Left lung (tissue), 10 donors: ENCODE data around the gene TNIK. TPM values are rescaled to one million over a fixed set of nuclear protein-coding genes. Genes with fewer than 3 reads are reported as not detected.

Experiments
- ATAC-seq: fragments of 200-7000 bp; cut with Tn5 transposase; one replicate; pipeline ENCODE4 v1.9.1; 2020; ENCODE audit warnings: moderate library complexity
- DNase-seq, 4 donors: peaks; one replicate each; pipeline ENCODE4 v3.0.0-alpha.2; 2013 to 2020
- H3K27ac ChIP-seq, 2 donors: fragments of 200-600 bp; sonication (generic) in 1 of 2; one replicate each; pipeline versions ENCODE4 v1.5.0 to v1.8.0; 2020 to 2021
- H3K27me3 ChIP-seq, 2 donors: fragments of 200-600 bp; sonication (generic) in 1 of 2; one replicate each; pipeline versions ENCODE4 v1.5.0 to v1.8.0; 2020 to 2021
- H3K36me3 ChIP-seq, 2 donors: fragments of 200-600 bp; sonication (generic) in 1 of 2; one replicate each; pipeline versions ENCODE4 v1.5.0 to v1.8.0; 2020 to 2021
- H3K4me1 ChIP-seq, 2 donors: fragments of 200-600 bp; one replicate each; pipeline ENCODE4 v1.8.0; 2021
- H3K4me3 ChIP-seq, 2 donors: fragments of 200-600 bp; sonication (generic) in 1 of 2; one replicate each; pipeline versions ENCODE4 v1.5.0 to v1.8.0; 2020 to 2021; ENCODE audit warnings: mild to moderate bottlenecking in 1 of 2
- H3K9me3 ChIP-seq, 2 donors: fragments of 200-600 bp; sonication (generic) in 1 of 2; one replicate each; pipeline versions ENCODE4 v1.5.0 to v1.8.0; 2020 to 2021
- intact Hi-C, 2 donors: fragments of 100-400 bp; cut with DNase I; formaldehyde crosslinking; loops; one replicate each; pipeline versions ENCODE4 v1.11.2 to v1.14.2; 2022
- polyA plus RNA-seq, 6 donors: library from polyadenylated mRNA; unstranded; fragments of 120-200 nt; gene quantifications; one replicate each; pipeline ENCODE4 v1.2.1, GENCODE V29; 2013; ENCODE audit not compliant: insufficient read length in 6 of 6
- total RNA-seq, 2 donors: library from RNA; stranded (reverse); fragmentation: NEBNext Ultra II Directional; extraction: Animal tissue kit (Norgen Biotek cat#: 25700); gene quantifications; one replicate each; pipeline ENCODE4 v1.2.1, GENCODE V29; 2021
- TF ChIP-seq, protein P1 (sequence below), 2 donors: fragments of 200-600 bp; sonication (generic) in 1 of 2; IDR thresholded peaks; one replicate each; pipeline versions ENCODE4 v1.5.0 to v1.8.0; 2021; ENCODE audit warnings: antibody characterized with exemption in 2 of 2
- donor health status: DM: no; HTN: yes; CAD: no.
- donor health status: DM: no; HTN: no; CAD: no.

The TNIK gene
- total and polyA plus RNA-seq, 8 donors, result 14.8 to 42.0 (median 17.4) TPM

GRCh38 chr3:171459137-171459941 is 866 bp downstream of the TNIK start:
- intact Hi-C loops, result no loop called here
- Histone ChIP-seq H3K36me3 (no peaks in the 10 kb centered on the region), H3K27ac (peak overlapping the region; percentile 80 to 84), H3K9me3 (no peaks in the 10 kb centered on the region), H3K27me3 (peaks cover 0 to 62% of the 10 kb centered on the region in 2 donors), H3K4me1 (peaks cover 12 to 45% of the 10 kb centered on the region in 2 donors), H3K4me3 (peak overlapping the region; percentile 72 to 75)
- DNase-seq (peak; percentile 39 to 82 (median 48)), ATAC-seq (peak; percentile 28)
- TF ChIP-seq, protein P1, sequence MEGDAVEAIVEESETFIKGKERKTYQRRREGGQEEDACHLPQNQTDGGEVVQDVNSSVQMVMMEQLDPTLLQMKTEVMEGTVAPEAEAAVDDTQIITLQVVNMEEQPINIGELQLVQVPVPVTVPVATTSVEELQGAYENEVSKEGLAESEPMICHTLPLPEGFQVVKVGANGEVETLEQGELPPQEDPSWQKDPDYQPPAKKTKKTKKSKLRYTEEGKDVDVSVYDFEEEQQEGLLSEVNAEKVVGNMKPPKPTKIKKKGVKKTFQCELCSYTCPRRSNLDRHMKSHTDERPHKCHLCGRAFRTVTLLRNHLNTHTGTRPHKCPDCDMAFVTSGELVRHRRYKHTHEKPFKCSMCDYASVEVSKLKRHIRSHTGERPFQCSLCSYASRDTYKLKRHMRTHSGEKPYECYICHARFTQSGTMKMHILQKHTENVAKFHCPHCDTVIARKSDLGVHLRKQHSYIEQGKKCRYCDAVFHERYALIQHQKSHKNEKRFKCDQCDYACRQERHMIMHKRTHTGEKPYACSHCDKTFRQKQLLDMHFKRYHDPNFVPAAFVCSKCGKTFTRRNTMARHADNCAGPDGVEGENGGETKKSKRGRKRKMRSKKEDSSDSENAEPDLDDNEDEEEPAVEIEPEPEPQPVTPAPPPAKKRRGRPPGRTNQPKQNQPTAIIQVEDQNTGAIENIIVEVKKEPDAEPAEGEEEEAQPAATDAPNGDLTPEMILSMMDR (IDR thresholded peaks at IDR 0.05), result no peak

GRCh38 chr3:171458864-171459136 is 1.4 kb downstream of the TNIK start:
- H3K4me1 ChIP-seq, result peaks cover 12 to 45% of the 10 kb centered on the region in 2 donors
- DNase-seq, result peak in 2 of 4 donors; percentile 36 to 38
- no peak for ATAC-seq
- TF ChIP-seq, protein P1 (IDR thresholded peaks at IDR 0.05), result no peak
- peaks cover 0 to 62% of the 10 kb centered on the region in 2 donors for H3K27me3 ChIP-seq
- H3K4me3 ChIP-seq, result peak overlapping the region; percentile 72 to 75
- intact Hi-C loops, result no loop called here
- peak overlapping the region in 1 of 2 donors; percentile 2 for H3K27ac ChIP-seq
- H3K36me3 ChIP-seq, result no peaks in the 10 kb centered on the region
- H3K9me3 ChIP-seq, result no peaks in the 10 kb centered on the region

DNA sequence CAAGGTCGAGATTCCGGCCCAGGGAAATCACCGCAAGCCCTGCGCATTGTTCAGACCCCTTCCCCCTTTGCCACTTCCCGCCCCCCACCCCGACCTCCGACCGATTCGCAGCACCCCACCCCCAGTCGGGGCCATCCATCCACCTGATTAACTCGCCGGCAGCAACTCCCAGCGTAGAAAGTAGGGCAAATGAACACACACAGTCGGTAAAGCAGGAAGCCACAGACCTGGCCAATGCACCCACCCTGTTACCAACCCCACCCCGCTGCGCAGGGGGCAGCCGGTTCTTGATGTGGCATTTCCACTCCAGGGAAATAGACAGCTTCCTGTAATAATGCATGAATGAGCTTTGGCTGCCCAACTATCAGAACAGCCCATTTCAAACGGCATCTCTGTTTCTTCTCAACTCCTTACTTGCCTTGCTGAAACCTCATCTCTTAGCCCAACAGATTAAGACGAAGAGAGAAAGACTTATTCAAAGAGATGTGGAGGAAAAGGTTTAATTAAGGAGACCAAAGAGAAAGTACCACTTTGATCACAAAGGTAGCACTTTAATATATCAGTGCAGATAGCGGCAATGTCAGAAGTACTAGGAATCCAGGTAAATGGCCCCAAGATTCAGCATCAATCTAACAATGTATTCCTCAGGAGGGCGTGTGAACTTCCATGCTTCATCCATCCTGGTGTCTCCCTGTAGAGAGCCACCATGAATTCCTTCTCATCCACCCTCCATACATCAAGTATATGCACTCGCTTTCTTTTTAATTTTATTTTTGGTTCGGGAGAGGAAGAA is 1.9 kb downstream of the TNIK start:
- no peaks in the 10 kb centered on the region for H3K9me3 ChIP-seq
- ATAC-seq, result no peak
- DNase-seq, result peak in 1 of 4 donors; percentile 78
- H3K27me3 ChIP-seq, result peaks cover 0 to 62% of the 10 kb centered on the region in 2 donors
- TF ChIP-seq, protein P1 (IDR thresholded peaks at IDR 0.05), result no peak
- intact Hi-C loops, result no loop called here
- no peaks in the 10 kb centered on the region for H3K36me3 ChIP-seq
- H3K4me1 ChIP-seq, result peaks cover 12 to 45% of the 10 kb centered on the region in 2 donors
- H3K27ac ChIP-seq, result peak overlapping the region in 1 of 2 donors; percentile 2
- peak overlapping the region; percentile 72 to 75 for H3K4me3 ChIP-seq

GRCh38 chr3:171457607-171458061 is 2.6 kb downstream of the TNIK start:
- Histone ChIP-seq H3K9me3 (no peaks in the 10 kb centered on the region), H3K4me3 (peak overlapping the region in 1 of 2 donors; percentile 75), H3K27me3 (peaks cover 0 to 58% of the 10 kb centered on the region in 2 donors), H3K36me3 (no peaks in the 10 kb centered on the region), H3K27ac (no peak overlapping the region), H3K4me1 (peaks cover 12 to 49% of the 10 kb centered on the region in 2 donors)
- TF ChIP-seq, protein P1 (IDR thresholded peaks at IDR 0.05), result no peak
- intact Hi-C loops, result no loop called here
- ATAC-seq (no peak), DNase-seq (no peak)
